SU-DHL-6 (cell line): ENCODE measurements around the gene TNFRSF11A.

Source experiments
- H2AFZ ChIP-seq: fragments of 200-600 bp; sonication (generic); 2 replicates; pipeline ENCODE4 v1.6.1; 2014; ENCODE audit warnings: low read depth, mild to moderate bottlenecking, moderate library complexity, mixed read lengths, antibody characterized with exemption, low read length; ENCODE audit not compliant: severe bottlenecking
- H3F3A ChIP-seq: fragments of 200-600 bp; shearing (Covaris generic); 2 replicates; pipeline ENCODE4 v1.6.0; 2016; ENCODE audit warnings: antibody characterized with exemption, mild to moderate bottlenecking; ENCODE audit not compliant: insufficient read depth
- H3K27ac ChIP-seq: fragments of 200-600 bp; sonication (generic); 2 replicates; pipeline ENCODE4 v1.5.1; 2016; ENCODE audit warnings: low read depth, mild to moderate bottlenecking, low read length, moderate library complexity, mixed read lengths
- H3K27me3 ChIP-seq: fragments of 200-600 bp; sonication (generic), shearing (Covaris generic); 2 replicates; pipeline ENCODE4 v1.6.0; 2014; ENCODE audit warnings: mild to moderate bottlenecking, low read length
- H3K36me3 ChIP-seq: fragments of 200-600 bp; sonication (generic); 2 replicates; pipeline ENCODE4 v1.6.1; 2014; ENCODE audit warnings: mild to moderate bottlenecking, low read length, mixed read lengths
- H3K4me2 ChIP-seq: fragments of 300-600, 200-600 bp; shearing (Covaris generic), sonication (generic); 2 replicates; pipeline ENCODE4 v1.6.0; 2014; ENCODE audit warnings: low read length, low read depth, mild to moderate bottlenecking; ENCODE audit not compliant: poor library complexity, severe bottlenecking
- H3K4me3 ChIP-seq: fragments of 200-600 bp; sonication (generic); 2 replicates; pipeline ENCODE4 v1.5.1; 2014; ENCODE audit warnings: antibody characterized with exemption, low read length, mild to moderate bottlenecking, mixed read lengths; ENCODE audit not compliant: insufficient read depth, poor library complexity, severe bottlenecking
- H3K79me2 ChIP-seq: fragments of 200-600 bp; sonication (generic); 2 replicates; pipeline ENCODE4 v1.6.1; 2014; ENCODE audit warnings: mild to moderate bottlenecking, low read length, moderate library complexity; ENCODE audit not compliant: insufficient read depth
- H3K9ac ChIP-seq: fragments of 200-600 bp; sonication (generic); 2 replicates; pipeline ENCODE4 v1.7.0; 2014; ENCODE audit warnings: mild to moderate bottlenecking, low read length
- H3K9me2 ChIP-seq: fragments of 200-600 bp; sonication (generic); replicated peaks from 2 replicates; pipeline ENCODE4 v1.6.1; 2014; ENCODE audit warnings: low read length; ENCODE audit not compliant: insufficient read depth
- H3K9me3 ChIP-seq: fragments of 200-600 bp; sonication (generic); 2 replicates; pipeline ENCODE4 v1.6.1; 2014; ENCODE audit warnings: low read length, mixed read lengths; ENCODE audit not compliant: insufficient read depth
- H4K20me1 ChIP-seq: fragments of 200-600 bp; sonication (generic); 2 replicates; pipeline ENCODE4 v1.6.1; 2014; ENCODE audit warnings: low read depth, mild to moderate bottlenecking, antibody characterized with exemption, low read length, moderate library complexity, mixed read lengths
- EZH2phosphoT487 ChIP-seq: fragments of 200-600 bp; sonication (generic), shearing (Covaris generic); conservative IDR thresholded peaks from 2 replicates; pipeline ENCODE4 v1.6.1; 2018; ENCODE audit warnings: mild to moderate bottlenecking, antibody characterized with exemption, low read length, moderate library complexity, mixed read lengths
- TF ChIP-seq, protein P1 (sequence below): fragments of 200-600 bp; sonication (generic); IDR thresholded peaks from one replicate; pipeline ENCODE4 v1.5.1; 2017; ENCODE audit warnings: antibody characterized with exemption, mild to moderate bottlenecking, low read length, moderate library complexity; ENCODE audit not compliant: insufficient read depth, poor library complexity, severe bottlenecking

TNFRSF11A gene

DNA sequence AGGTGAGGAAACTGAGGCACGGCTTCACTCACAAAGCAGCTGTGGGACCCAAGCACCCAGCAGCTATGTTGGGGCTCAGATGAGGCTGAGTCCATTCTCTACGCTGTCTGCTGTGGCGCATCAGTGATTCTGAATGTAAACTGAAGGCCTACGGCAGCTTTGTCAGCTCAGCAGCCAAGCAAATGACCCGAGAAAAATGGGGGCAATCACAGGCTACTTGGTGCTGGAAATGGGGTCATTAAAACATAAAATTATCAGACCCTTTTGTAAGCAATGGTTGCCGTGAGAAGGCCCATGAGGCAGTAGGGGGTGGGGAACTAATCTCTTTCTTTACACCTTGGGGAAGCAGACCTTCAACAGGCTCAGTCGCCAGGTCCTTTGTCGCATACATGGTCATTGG is 113.8 kb downstream of the TNFRSF11A start:
- no peak overlapping the region for H3K4me3 ChIP-seq
- H3K27me3 ChIP-seq, result no peaks in the 10 kb centered on the region
- no peak overlapping the region for H3K27ac ChIP-seq
- no peaks in the 10 kb centered on the region for H4K20me1 ChIP-seq
- no peaks in the 10 kb centered on the region for H3K36me3 ChIP-seq
- H3K4me2 ChIP-seq, result no peak overlapping the region
- no peaks in the 10 kb centered on the region for H3K9me3 ChIP-seq
- H3K9ac ChIP-seq, result no peak overlapping the region
- no peaks in the 10 kb centered on the region for H3K9me2 ChIP-seq
- no peaks in the 10 kb centered on the region for H3F3A ChIP-seq
- no peak overlapping the region for H2AFZ ChIP-seq
- H3K79me2 ChIP-seq, result no peaks in the 10 kb centered on the region
- no peak for TF ChIP-seq EZH2phosphoT487
- TF ChIP-seq, protein P1, sequence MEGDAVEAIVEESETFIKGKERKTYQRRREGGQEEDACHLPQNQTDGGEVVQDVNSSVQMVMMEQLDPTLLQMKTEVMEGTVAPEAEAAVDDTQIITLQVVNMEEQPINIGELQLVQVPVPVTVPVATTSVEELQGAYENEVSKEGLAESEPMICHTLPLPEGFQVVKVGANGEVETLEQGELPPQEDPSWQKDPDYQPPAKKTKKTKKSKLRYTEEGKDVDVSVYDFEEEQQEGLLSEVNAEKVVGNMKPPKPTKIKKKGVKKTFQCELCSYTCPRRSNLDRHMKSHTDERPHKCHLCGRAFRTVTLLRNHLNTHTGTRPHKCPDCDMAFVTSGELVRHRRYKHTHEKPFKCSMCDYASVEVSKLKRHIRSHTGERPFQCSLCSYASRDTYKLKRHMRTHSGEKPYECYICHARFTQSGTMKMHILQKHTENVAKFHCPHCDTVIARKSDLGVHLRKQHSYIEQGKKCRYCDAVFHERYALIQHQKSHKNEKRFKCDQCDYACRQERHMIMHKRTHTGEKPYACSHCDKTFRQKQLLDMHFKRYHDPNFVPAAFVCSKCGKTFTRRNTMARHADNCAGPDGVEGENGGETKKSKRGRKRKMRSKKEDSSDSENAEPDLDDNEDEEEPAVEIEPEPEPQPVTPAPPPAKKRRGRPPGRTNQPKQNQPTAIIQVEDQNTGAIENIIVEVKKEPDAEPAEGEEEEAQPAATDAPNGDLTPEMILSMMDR, result no peak
